Activated CD4-positive, CD25-positive, alpha-beta regulatory T cell treated with anti-CD3 and anti-CD28 coated beads, Interleukin-2, amount 50 U/mL, for 72 hours (primary cell): ENCODE data around the gene BPIFB4.

ENCODE experiments used
- DNase-seq: peaks from one replicate; pipeline ENCODE4 v3.0.0; 2021

BPIFB4 gene

DNA sequence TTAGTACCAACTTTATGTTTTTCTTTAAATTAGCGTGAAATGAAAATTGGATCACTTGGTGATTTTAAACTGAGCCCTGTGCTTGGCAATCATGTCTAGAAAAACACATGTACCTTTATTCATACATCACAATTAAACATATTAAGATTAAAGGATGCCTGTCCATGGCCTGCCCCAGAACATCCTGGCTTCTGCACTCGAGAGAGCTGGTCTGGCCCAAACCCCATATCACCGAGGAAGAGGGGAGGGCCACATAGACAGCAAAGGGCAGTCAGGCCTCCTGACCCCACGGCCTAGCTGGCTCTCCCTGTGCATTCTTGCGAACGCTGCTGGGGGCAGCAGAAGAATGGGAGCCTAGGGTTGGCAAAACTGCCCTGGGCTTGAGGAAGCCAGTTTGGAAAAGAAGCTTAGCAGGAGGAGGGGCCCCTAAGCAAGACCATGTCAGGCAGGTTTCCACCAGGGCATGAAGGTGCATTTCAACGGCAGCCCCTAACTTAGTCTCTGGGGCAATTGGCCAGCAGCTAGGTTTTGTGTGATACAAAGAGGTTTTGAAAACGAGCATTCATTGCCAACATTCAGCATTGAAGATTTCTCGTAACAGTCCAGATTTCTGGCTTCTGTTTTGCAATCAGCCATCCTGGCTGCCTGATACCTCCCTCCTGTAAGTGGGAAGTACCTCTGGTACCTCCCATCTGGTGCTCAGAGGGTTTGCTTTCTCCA, 17.2 kb upstream of the BPIFB4 start:
- no peak for DNase-seq

DNA sequence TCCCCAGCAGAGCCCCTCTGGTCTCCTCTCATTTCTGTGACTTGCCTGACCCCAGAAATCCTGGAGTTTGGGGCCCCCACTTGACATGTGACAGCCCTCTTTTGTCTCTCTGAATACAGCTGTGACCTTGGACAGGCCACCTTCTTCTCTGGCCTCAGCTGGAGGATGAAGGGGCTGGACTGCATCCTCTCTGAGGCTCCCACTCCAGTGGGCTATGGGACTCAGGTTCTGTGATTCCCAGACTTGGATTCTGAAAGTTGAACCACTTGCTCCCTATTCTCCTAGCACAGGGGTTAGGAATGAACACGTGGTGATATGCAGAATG, 16.7 kb upstream of the BPIFB4 start:
- DNase-seq = no peak

DNA sequence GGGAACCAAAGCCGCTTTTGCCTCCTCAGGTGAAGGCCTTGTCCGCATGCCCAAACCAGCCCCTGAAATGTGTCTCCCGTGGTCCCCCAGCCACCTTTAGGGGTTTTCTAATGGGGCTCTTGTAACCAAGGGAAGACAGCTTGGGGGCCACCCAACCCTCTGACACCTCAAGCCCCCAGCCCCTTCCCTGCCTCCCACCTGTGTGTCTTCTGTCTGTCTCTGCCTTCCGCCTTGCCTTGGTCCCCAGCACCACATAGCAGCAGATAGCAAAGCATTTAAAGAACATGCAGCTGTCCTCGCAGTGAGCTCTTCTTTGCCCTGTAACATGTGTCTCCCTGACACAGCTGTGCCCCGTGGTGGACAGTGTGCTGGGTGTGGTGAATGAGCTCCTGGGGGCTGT, 16.2 kb upstream of the BPIFB4 start:
- no peak for DNase-seq

DNA sequence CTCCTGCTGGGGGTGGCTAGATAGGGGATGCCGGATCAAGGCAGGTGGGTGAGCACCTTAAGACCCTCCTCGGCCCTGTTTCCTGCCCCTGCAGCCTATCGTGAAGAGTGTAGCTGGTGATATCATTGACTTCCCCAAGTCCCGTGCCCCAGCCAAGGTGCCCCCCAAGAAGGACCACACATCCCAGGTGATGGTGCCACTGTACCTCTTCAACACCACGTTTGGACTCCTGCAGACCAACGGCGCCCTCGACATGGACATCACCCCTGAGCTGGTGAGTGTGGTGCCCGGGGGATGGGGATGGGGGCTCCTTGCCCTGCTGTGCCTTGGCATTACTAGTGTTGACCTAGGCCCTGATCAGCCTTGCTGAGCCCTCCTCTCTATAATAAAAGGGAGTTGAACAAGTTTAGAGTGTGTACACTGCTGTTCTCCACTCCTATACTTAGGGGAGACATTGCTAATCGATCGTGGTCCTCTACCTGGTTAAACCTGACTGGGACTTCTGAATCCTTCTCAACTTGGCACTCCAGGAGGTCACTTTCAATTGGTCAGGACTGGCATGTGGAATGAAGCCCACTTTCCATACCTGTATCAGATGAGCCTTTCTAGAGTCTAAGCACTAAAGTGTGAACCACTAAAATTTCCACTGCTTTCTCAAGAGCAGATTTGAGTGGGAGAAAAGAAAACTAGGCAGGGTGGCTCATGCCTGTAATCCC, 14.7 kb upstream of the BPIFB4 start:
- no peak for DNase-seq

DNA sequence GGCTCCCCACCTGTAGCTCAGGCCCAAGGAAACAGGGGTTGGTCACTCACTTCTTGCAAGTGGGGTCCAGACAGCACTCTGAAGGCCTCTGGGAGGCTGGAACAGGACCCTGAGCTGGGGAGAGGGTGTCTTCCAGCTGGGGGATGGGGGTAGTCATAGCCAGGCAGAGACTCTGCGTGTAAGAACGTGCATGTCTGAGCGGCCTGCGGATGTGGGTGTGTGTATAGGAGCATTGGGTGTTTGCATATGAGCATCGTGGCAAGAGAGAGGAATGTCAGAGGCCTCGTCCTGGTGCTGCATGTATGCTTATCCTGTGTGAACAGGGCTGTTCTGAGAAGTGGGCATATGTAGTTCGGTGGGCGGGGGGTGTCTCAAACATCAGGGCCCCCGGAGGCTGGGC, 13.7 kb upstream of the BPIFB4 start:
- no peak for DNase-seq

DNA sequence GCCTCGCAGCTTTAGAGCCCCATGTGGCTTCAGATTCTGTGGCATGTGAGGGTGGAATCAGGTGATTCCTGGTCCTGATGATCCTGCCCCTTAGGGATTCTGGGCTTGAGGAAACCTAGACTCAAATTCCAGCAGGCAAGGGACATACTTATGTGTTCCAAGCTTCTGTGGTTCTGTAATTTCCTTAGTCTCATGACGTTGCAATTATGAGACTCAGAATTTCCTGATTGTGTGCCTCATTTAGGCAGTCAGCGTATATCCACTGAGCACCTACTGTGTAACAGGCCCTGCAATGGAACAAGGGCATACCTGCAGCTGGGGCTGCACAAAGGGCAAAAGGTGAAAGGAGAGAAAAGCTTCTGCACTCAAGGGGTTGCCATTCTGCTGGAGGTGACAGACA, 11.6 kb upstream of the BPIFB4 start:
- no peak for DNase-seq

DNA sequence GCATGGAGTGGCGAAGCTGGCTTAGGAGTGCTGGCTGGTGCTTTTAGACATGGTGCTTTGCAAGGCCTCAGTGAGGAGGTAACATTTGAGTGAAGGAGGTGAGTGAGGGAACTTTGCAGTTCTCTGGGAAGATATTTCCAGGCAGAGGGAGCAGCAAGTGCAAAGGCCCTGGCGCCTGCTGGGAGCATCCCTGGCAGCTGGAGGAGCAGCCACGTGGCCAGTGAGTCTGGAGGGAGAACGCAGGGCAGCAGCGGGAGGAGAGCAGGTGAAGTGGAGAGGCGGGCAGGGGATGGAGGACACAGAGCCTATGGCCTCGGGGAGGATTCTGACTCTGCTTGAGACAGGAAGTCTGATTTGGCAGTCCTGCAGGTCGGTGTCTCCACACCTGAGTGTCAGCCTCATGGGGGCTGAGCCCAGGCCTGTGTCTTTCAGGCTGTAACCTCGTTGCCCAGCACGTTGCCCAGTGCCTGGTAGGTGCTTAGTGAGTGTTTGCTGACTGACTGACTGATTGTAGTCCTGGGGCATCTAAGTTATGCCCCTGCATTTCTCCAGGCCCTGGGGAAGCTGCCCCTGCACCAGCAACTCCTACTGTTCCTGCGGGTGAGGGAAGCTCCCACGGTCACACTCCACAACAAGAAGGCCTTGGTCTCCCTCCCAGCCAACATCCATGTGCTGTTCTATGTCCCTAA, 11.0 kb upstream of the BPIFB4 start:
- no peak for DNase-seq

DNA sequence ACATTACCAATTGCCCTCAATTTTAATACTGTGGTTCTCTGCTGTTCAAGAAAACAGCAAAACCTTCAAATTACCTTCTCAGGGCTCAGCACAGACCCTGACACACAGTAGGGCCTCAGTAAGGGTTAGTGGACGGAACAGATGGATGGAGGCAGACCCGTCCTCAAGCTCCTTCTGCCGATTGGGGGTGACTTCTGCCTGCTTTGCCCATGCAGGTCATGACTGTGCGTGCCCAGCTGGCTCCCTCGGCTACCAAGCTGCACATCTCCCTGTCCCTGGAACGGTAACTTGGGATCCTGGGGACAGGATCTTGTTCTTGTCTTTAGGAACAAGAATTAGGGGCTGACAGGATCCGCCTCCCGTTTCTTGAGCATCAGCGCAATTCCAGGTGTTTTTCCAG, 9.8 kb upstream of the BPIFB4 start:
- no peak for DNase-seq

DNA sequence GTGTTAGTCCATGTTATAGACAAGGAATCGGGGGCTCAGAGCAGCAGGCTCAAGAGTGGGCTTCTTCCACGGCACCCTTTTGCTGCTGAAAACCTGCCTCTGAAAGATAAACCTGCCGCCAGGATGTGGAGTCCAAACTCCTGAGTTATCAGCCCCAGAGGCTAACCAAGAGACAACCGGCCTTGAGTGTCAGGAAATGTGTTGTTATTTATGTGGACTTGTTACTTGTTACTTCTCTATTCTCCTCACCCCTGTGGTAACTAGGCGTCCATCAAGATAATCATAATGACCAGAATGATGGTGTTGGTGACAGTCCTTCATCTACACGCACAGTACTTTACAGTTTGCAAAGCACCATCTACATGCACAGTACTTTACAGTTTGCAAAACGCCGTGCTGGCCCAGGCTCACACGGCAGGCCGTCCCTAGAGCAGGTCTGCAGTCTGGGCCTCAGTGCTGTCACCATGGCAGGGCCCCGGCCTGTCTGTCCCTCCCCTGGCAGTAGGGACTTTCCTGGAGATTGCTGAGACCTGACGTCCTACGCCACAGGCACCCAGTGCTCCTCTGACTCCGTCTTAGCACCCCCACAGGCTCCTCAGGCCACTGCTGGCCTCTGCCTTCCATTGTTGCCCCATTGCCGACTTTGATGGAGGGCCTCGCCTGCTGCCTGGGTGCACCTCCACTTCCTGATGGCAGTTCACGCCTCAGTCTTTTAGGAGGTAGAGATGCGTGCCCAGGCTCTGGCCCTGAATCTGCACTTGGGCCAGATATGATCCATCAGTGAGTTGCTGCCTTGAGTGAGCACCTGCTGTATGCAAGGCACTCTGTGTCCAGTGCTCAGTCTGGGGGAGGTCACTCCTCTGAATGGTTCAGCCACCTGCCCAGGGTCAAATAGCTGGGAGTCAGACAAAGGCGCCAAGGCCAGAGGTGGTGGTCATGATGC, 9.1 kb upstream of the BPIFB4 start:
- no peak for DNase-seq

DNA sequence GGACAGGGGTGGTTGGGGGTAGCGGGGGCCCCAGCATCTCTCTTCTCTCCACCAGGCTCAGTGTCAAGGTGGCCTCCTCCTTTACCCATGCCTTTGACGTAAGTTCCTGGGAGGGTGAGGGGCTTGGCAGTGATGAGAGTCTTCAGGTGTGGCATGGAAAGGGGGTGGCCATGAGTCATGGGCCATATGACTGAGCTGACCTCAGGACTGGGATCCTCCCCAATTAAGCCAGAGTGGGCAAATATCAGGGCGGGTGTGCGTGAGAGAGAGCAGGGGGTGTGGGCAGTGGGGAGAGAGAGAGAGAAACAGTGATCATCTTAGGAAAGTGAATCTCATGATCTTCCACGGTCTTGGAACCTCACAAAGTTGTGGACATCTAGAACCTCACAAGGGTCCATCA, 8.2 kb upstream of the BPIFB4 start:
- DNase-seq = no peak

DNA sequence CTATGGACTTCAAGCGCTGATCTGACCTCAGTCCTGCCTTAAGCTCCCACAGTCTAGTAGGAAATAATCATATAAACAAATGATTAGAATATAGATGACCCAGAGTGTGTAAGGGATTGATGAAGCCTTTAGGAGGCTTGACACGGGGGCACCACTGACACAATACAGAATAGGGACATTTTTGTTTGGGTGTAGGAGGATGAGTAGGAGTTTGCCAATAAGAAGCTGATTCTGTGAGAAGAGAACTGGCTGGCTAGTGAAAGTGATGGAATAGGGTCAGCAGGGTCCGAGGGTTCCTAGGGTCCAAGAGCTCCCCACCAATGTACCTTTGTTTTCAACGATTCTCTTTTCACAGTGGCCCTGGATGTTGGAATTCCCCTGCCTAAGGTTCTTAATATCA, 7.1 kb upstream of the BPIFB4 start:
- DNase-seq = no peak

DNA sequence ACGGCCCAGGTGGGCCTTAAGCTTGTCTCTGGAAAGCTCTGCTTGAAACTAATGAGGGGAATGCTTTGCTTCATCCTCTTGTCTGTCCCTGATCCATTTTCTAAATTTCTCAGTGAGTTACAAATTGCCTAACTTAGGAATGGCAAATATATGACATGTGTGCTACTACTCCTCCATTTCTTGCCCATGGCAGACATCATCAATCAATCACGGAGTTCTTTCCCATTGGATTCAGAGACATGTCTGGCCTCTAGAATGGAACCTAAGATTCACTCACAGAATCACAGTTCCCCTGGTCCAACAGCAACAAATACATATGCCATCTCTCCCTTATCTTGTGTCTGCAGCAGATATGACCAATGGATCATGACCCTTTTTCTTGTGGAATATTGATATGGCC, 6.6 kb upstream of the BPIFB4 start:
- DNase-seq = no peak

DNA sequence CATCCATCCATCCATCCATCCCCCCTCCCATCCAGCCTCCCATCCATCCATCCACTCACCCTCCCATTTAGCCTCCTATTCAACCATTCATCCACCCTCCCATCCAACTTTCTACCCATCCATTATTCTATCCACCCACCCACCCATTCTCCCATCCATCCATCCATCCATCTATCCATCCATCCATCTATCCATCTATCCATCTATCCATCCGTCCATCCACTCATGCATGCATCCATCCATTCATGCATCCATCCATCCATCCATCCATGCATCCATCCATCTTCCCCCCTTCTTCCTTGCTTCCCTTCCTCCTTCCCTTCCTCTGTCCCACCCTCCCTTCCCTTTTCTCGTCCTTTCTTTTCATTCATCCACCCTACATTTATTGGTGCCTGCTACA, 4.8 kb upstream of the BPIFB4 start:
- no peak for DNase-seq

DNA sequence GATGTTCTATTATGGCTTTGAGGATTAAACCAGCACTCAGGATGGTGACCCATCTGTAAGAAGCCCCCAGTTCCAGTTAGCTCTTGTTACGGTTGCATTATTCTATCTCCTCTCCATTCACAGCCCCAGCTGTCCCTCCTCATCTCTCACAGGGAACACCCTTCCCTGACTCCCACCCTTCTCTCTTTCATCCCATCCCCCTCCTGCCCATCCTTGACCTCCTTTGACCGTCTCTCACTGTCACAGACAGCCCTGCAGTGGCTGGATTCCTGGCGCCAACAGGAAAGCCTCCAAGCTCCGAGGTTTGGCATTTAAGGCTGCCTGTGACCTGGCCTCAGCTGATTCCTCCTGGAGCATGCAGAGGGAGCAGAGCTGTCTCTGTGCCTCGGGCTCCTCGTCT, 4.2 kb upstream of the BPIFB4 start:
- DNase-seq = no peak

DNA sequence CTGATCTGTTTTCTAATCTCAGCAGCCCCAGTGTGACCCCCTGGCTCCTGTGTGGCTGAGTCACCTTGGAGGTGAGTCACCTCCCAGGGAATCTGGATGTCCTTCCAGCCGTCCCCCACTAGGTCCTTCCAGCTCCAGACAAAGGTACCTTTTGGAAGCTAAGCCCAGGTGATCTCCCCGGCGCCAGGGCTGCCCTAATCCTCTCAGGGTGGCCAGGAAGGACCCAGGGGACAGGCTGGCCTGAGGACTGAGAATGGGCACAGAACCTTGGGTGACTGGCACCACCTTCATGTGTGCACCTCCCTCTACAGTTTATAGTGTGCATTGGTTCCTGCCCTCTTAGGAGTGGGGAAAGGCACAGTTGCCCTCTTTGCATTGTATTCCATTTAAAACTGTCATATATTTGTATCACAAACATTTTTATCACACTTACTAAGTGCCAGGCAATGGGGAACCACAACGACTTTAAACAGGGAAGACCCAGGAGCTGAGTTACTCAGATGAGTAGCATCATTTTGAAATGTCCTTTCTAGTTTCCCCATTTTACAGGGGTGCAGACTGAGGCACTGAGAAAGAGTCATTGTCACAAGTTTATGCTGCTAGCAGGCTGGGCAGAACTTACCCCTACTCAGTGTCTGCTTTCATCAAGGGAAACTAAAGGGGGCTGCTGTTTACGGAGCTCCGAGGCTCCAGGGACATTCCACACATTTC, 2.6 kb upstream of the BPIFB4 start:
- no peak for DNase-seq

DNA sequence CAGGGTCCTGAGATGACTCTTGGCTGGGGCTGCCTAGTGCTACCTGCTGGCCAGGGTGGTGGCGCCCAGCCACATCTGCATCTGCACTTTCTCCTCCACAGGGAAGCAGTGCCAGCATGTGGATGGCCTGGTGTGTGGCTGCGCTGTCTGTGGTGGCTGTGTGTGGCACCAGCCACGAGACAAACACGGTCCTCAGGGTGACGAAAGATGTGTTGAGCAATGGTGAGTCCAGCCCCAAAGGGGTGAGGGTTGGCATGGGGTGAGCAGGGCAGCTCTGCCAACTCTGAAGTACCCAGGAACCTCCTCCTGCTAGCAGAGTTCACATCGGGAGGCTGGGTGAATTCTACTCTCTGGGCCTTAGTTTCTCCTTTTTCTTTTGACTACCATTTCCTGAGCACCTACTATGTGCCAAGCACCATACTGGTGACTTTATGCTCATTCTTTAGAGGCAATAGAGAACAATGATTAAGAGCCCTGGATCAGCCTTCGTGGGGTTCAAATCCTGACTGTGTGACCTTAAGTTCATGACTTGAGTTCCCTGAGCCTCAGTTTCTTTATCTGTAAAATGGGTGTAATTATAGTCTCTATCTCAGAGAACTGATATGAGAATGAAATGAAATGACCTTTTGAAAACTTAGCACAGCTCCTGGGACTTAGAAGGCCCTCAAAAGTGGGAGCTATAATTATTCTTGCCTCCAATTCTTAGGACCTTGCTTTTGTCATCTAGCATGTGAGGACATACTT, 2.1 kb downstream of the BPIFB4 start:
- DNase-seq = no peak

DNA sequence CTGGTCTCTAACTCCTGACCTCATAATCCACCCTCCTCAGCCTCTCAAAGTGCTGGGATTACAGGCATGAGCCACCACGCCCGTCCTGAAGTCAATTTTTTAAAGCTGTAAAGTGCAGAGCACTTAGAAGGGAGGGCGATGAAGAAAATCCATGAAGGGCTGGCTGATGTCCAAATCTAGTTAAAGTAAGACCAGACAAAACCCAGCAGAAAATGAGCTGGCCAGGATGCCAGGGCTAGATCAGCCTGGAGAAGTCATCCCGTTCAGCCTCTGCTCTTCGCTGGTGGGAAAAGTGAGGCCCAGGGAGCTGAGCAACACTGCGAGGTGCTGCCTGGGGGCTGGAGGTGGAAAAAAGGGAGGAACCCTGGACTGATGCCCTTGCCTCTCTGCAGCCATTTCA, 3.1 kb downstream of the BPIFB4 start:
- no peak for DNase-seq

DNA sequence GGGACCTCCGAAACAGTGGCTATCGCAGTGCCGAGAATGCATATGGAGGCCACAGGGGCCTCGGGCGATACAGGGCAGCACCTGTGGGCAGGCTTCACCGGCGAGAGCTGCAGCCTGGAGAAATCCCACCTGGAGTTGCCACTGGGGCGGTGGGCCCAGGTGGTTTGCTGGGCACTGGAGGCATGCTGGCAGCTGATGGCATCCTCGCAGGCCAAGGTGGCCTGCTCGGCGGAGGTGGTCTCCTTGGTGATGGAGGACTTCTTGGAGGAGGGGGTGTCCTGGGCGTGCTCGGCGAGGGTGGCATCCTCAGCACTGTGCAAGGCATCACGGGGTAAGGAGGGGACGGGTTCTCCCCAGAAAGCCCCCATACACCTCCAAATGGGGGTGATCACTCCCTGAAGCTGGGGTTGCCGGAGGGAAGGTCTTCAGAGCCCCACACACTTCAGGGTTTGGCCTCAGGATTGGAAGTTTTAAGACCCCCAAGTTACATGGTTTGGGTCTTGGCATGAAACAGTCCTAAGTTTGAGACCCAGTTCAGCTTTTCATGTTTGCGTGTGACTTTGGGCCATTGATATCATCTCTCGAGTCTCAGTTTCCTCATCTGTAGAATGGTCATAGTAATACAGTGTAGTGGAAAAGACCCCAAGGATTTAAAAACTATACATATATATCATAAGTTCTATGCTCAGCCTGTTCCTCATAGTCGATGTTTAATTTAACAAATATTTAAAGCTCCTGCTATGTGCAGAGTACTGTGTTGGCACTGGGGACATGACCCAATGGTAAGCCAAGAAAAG, 4.3 kb downstream of the BPIFB4 start:
- no peak for DNase-seq

DNA sequence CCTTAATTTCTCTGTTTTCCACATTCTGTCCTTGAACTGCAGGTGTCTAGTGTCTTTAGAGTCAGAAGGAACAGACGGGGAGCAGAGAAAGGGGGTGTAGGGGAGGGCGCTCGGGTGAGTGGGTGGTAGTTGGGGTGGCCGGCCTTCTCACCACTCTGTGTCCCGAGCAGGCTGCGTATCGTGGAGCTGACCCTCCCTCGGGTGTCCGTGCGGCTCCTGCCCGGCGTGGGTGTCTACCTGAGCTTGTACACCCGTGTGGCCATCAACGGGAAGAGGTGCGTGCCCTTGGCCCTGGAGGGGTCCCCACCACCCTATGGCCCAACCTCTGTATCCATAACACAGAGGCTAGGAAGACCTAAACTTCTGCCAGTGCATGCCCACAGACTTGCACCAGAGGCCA, 5.3 kb downstream of the BPIFB4 start:
- no peak for DNase-seq

DNA sequence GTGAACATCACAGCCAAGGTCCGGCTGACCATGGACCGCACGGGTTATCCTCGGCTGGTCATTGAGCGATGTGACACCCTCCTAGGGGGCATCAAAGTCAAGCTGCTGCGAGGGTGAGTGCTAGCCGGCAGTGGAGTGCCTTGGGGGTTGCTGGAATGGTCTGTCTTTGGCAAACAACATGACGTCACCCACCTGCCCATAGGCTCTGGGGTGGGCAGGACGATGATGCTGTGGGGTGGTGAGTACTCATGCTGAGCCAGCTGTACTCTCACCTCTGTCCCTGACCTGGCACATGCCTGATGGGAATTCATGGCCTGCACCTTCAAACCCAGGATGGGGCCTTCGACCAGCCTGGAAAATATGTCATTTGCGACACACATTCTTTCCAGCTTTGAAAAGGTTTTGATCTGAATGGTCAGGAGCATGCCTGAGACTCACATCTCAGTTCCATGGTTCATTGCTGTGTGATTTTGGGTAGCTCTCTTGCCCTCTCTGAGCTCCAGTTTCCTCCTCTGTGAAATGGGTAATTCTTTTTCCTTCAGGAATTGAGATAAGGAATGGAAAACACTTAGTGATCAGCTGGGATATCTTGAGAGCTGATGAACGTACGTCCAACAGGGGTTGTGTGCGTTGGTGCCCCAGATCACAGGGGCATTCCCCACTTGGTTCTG, 6.7 kb downstream of the BPIFB4 start:
- DNase-seq = no peak
